NCI-H1105 treated with DMSO at 0.1 percent for 48 hours (cell line): Measurements from ENCODE around the gene ANO2.
"Not testable (repeated sequence)": the region's sequence is repeated elsewhere in the genome, so short reads cannot be mapped to it uniquely, and the experiment has no call there.

Experiments
- DNase-seq: peaks from one replicate; lab custom pipeline; 2025; lab: John Stamatoyannopoulos, UW

ANO2 gene

GRCh38 chr12:5818877-5819276 is 126.2 kb downstream of the ANO2 start:
- DNase-seq = not testable (repeated sequence)

- DNase-seq = no peak
Observed at GRCh38 chr12:5817246-5817645, 127.8 kb downstream of the ANO2 start.

- DNase-seq = no peak
Observed at GRCh38 chr12:5809586-5809985, 135.5 kb downstream of the ANO2 start.

GRCh38 chr12:5808981-5809380 is 136.1 kb downstream of the ANO2 start:
- no peak for DNase-seq

GRCh38 chr12:5807514-5808219 is 137.4 kb downstream of the ANO2 start:
- no peak for DNase-seq

GRCh38 chr12:5807090-5807414 is 138.0 kb downstream of the ANO2 start:
- DNase-seq = no peak

- no peak for DNase-seq
Observed at GRCh38 chr12:5806371-5807089, 138.5 kb downstream of the ANO2 start.

- DNase-seq = no peak
Observed at GRCh38 chr12:5803532-5803931, 141.5 kb downstream of the ANO2 start.

GRCh38 chr12:5798242-5799015 is 146.6 kb downstream of the ANO2 start:
- DNase-seq = no peak

GRCh38 chr12:5797661-5798060 is 147.4 kb downstream of the ANO2 start:
- DNase-seq = no peak

- no peak for DNase-seq
Observed at GRCh38 chr12:5796959-5797225, 148.2 kb downstream of the ANO2 start.

- peak; percentile 19 for DNase-seq
Observed at GRCh38 chr12:5796171-5796958, 148.7 kb downstream of the ANO2 start.

GRCh38 chr12:5794156-5794555 is 150.9 kb downstream of the ANO2 start:
- no peak for DNase-seq

GRCh38 chr12:5792343-5792742 is 152.7 kb downstream of the ANO2 start:
- no peak for DNase-seq

- DNase-seq = no peak
Observed at GRCh38 chr12:5789469-5789968, 155.5 kb downstream of the ANO2 start.

GRCh38 chr12:5787828-5788227 is 157.2 kb downstream of the ANO2 start:
- DNase-seq = no peak

- no peak for DNase-seq
Observed at GRCh38 chr12:5785601-5786000, 159.5 kb downstream of the ANO2 start.

- DNase-seq = no peak
Observed at GRCh38 chr12:5784462-5785130, 160.5 kb downstream of the ANO2 start.

- peak; percentile 18 for DNase-seq
Observed at GRCh38 chr12:5783289-5783920, 161.7 kb downstream of the ANO2 start.

GRCh38 chr12:5780536-5780935 is 164.5 kb downstream of the ANO2 start:
- DNase-seq = no peak

GRCh38 chr12:5779401-5779800 is 165.7 kb downstream of the ANO2 start:
- no peak for DNase-seq
